Kidney epithelial cell (primary cell): ENCODE data around the gene TNNC2. TPM values are rescaled to one million over a fixed set of nuclear protein-coding genes. Genes with fewer than 3 reads are reported as not detected.

Experiments used
- DNase-seq: peaks from one replicate; pipeline ENCODE4 v3.0.0-alpha.2; 2010; ENCODE audit warnings: low read depth
- H3K27me3 ChIP-seq: 2 replicates; pipeline ENCODE4 v1.6.0; 2011; ENCODE audit warnings: low read length; ENCODE audit not compliant: control insufficient read depth, insufficient read depth
- H3K36me3 ChIP-seq: 2 replicates; pipeline ENCODE4 v1.5.1; 2011; ENCODE audit warnings: low read length; ENCODE audit not compliant: control insufficient read depth, insufficient read depth
- H3K4me3 ChIP-seq: 2 replicates; pipeline ENCODE4 v1.5.1; 2011; ENCODE audit warnings: low read depth, mild to moderate bottlenecking, control low read depth, low read length
- CTCF ChIP-seq: IDR thresholded peaks from 2 replicates; pipeline ENCODE4 v1.5.1; 2011; ENCODE audit warnings: mild to moderate bottlenecking, moderate library complexity, low read length, control low read depth, inconsistent platforms; ENCODE audit not compliant: insufficient read depth, poor library complexity, severe bottlenecking
- total RNA-seq: library from RNA; depleted of rRNA; stranded (reverse); fragments of >200 nt; gene quantifications from 2 replicates; pipeline ENCODE4 v1.2.3, GENCODE V29; 2015

Gene TNNC2
- total RNA-seq, 1 donor from 2014 or later, result not detected

DNA sequence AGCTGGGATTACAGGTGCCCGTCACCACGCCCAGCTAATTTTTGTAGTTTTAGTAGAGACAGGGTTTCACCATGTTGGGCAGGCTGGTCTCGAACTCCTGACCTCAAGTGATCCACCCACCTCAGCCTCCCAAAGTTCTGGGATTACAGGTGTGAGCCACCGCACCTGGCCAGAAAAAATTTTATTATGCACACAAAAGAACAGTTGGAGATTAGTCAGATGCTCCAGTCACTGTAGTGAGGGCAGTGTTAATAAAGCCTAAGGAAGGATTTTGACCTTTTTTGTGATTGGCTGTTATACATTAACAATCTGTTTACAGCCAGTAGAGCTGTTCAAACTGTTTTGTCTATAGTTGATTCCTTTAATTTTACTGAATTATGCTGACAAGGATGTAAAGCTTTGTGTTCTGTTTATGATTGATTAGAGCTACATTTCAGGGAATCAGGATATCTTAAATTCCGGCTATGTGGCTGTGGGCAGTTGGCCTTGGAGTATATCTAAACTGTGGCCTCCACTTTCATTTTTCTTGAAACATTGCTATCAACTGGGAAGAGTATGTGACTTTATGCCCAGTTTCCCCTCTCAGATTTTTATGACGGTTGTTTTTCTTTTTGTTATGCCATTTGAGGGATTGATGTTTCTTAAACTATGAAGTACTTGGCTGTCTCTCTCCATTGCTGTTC, 40.2 kb upstream of the TNNC2 start:
- Histone ChIP-seq H3K4me3 (no peak overlapping the region), H3K27me3 (no peaks in the 10 kb centered on the region), H3K36me3 (no peaks in the 10 kb centered on the region)
- TF ChIP-seq CTCF, result no peak
- DNase-seq, result no peak

DNA sequence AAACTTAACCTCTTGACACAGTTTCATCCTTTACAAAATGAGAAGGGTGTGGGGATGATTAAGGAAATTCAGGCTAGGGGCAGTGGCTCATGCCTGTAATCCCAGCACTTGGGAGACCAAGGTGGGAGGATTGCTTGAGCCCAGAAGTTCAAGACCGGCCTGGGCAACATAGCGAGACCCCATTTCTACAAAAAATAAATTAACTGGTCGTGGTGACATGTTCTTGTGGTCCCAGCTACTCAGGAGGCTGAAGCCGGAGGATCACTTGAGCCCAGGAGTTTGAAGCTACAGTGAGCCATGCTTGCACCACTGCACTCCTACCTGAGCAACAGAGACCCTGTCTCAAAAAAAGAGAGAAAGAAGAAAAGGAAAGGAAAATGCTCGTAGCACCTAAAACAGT, 39.3 kb upstream of the TNNC2 start:
- Histone ChIP-seq H3K36me3 (no peaks in the 10 kb centered on the region), H3K4me3 (no peak overlapping the region), H3K27me3 (no peaks in the 10 kb centered on the region)
- TF ChIP-seq CTCF, result no peak
- DNase-seq, result no peak

DNA sequence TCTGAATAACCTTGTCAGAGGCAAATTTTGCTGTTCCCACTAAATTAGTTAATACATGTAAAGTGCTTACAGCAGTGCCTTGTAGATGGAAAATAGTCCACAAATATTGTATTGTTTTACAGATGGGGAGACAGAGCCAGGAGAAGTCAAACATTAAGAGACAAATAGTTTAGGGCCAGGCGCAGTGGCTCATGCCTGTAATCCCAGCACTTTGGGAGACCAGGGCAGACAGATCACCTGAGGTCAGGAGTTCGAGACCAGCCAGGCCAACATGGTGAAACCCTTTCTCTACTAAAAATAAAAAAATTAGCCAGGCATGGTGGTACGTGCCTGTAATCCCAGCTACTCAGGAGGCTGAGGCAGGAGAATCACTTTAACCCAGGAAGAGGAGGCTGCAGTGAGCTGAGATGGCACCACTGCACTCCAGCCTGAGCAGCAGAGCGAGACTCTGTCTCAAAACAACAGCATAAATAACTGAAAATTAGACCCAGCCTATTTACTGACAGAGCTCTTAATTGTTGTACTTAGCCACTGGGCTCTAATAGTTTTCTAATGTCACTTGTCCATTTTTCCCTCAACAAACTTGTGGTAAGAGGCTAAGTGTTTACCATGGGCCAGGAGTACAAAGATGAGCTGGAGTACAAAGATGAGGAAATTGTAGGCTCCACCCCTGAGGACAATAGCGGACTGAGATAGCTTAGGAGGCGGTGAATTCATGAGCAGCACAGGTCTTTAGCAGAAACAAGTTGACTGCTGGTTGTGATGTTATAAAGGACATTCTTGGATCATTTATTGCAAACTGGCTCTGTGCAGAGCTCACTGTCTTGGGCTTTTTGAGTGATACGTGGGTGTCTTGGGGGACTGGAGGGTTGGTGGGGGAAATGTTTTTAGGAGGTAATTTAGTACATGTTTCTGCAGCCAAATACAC, 36.7 kb upstream of the TNNC2 start:
- no peak for DNase-seq
- Histone ChIP-seq H3K4me3 (no peak overlapping the region), H3K36me3 (no peaks in the 10 kb centered on the region), H3K27me3 (no peaks in the 10 kb centered on the region)
- no peak for TF ChIP-seq CTCF

DNA sequence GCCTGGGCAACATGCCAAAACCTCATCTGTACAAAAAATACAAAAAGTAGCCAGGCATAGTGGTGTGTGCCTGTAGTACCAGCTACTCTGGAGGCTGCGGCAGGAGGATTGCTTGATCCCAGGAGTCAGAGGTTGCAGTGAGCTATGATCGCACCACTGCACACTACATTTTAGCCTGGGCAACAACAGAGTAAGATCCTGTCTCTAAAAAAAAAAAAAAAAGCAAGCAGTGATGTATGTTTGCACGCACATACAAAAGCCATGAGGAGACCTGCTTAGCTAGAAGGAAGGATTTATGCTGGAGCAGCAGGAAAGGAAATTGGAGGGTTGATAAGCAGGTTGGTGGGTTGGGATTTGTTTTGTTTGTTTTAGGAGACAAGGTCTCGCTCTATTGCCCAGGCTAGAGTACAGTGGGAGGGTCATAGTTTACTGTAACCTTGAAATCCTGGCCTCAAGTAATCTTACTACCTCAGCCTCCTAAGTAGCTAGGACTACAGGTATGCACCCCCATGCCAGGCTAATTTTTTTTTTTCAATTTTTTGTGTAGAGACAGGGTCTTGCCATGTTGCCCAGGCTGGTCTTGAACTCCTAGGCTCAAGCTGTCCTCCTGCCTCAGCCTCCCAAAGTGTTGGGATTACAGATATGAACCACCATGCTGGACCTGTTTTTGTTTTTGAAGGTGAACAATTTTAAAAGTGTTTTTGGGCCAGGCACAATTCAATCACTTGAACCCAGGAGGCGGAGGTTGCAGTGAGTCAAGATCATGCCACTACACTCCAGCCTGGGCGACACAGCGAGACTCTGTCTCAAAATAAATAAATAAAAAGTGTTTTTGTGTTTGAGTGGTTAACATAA, 34.3 kb upstream of the TNNC2 start:
- Histone ChIP-seq H3K27me3 (no peaks in the 10 kb centered on the region), H3K4me3 (no peak overlapping the region), H3K36me3 (no peaks in the 10 kb centered on the region)
- no peak for TF ChIP-seq CTCF
- DNase-seq, result no peak

- H3K4me3 ChIP-seq, result no peak overlapping the region
- TF ChIP-seq CTCF, result no peak
- no peaks in the 10 kb centered on the region for H3K27me3 ChIP-seq
- DNase-seq, result no peak
- no peaks in the 10 kb centered on the region for H3K36me3 ChIP-seq
These were observed 33.6 kb upstream of the TNNC2 start for GRCh38 chr20:45860560-45861220.
